GM18507 (cell line): ENCODE measurements around the gene LMO2.

Experiments used
- DNase-seq: peaks from one replicate; pipeline ENCODE4 v3.0.0; 2011; ENCODE audit warnings: low read depth; ENCODE audit not compliant: insufficient read length; ENCODE audit errors: extremely low spot score
- FAIRE-seq: peaks from 2 replicates; lab custom pipeline; 2011; peaks lifted over from hg19 to GRCh38; lab: Jason Lieb, UNC

Gene LMO2

DNA sequence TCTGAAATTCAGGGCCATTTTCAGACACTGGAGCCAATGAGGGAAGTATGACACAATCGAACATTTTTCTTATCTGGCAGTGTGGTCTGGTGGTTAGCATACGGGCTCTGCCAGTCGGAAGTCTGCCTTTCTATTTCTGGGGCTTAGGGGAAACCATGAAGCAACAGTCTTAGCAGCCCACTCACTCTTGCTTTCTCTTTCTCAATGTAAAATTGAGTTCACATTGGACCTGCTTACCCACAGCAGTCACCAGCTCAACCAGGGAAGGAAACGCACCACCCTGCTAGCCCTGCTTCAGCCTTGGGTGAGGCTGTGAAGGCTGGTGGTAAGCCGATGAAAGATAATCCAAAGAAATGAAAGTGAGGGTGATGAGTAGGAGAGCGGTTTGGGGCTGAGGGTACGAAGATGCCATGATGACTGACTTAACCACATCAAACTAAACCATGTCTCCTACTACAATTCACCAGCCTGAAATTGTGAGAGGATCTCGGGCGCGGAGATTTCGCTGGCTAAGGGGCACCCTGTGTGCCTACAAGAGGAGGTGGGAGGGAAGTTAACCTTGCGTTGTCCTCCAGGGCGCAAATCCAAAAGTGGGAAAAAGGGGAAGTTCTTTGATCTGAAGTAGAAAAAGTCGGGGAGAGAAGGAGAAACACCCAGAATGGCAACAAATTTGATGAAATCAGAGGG, 2.0 kb upstream of the LMO2 start:
- DNase-seq: peak; percentile 47
- FAIRE-seq: peak; percentile 93

DNA sequence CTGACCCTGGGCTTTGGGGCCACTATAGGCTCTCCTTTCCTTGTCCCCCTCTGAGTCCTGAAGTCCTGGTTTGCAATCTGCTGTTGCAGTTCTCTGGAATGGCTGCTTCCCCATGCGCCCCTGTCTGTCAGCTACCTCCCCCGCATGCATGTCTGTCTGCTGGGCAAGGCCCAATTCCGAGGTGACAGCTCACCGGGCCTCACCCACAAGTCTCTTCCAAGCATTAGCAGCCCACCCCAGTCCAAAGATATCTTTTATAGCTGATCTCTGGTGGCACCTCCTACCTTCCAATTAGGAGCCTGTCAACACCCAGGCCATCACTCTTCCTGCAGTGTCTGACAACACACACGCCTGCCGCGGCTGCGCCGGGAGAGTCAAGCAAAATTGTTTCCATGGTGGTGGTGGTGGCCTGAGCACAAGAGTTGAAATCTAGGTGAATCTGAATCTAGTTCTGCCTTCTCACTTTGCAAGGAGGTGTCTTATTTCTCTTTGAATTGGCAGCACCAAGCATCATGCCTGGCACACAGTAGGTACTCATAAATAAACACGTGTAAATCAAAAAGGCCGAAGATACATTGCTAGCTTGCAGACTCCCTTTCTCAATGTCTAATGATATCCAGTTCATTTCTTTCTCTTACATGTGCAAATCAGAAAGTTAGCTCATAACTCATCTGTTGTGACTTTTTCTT, 1.2 kb upstream of the LMO2 start:
- peak; percentile 9 for FAIRE-seq
- DNase-seq: no peak

DNA sequence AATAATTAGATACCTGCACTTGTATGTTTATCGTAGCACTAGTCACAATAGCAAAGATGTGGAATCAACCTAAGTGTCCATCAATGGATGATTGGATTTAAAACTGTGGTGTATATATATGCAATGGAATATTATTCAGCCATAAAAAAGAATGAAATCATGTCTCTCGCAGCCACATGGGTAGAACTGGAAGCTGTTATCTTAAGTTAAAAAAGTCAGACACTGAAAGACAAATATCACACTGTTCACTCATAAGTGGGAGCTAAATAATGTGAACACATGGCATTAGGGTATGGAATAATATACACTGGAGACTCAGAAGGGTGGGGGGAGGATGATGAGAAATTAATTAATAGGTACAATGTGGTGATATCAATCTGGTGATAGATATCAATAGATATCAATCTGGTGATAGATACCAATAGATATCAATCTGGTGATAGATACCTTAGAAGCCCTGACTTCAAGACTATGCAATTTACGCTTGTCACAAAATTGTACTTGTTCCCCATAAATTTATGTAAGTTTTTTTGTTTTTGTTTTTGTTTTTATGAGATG, 2.0 kb downstream of the LMO2 start:
- DNase-seq (no peak), FAIRE-seq (no peak)

DNA sequence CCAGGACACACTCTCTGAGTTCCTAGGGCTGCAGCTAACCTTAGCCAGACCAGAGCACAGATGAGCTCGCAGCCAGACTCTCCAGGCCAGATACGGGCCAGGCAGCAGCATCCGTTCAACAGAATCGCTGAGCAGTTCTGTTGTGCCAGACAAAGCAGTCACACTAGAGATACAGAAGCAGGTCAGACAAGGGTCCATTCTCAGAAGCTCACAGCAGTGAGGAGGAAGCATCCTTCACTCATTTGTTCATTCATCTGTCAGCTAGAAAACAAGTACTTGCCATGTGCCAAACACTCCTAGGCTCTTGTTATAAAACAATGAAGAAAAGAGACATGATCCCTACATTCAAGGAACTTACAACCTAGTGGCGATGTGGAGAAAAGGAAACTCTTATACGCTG, 2.6 kb downstream of the LMO2 start:
- no peak for FAIRE-seq

DNA sequence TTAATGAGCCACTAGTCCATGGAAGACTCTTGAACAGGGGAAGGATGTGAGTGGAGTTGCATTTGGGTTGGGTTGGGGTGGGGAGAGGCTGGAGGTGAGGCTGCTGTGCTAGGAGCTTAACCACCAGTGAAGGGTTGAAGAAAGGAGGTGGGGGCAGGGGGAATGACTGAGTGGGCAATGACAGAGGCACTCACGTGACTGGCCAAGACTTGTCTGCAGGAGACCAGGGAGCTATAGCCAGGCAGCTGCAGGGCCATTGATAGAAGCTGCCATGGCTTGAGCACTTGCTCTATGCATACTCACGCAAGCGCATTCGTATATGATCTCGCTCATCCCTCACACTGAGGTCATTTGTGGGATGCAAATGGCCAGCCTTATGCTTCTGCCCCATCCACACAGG, 4.0 kb downstream of the LMO2 start:
- FAIRE-seq (no peak), DNase-seq (no peak)

More for the DNA sequence above, 2.6 kb downstream of the LMO2 start:
- no peak for DNase-seq

DNA sequence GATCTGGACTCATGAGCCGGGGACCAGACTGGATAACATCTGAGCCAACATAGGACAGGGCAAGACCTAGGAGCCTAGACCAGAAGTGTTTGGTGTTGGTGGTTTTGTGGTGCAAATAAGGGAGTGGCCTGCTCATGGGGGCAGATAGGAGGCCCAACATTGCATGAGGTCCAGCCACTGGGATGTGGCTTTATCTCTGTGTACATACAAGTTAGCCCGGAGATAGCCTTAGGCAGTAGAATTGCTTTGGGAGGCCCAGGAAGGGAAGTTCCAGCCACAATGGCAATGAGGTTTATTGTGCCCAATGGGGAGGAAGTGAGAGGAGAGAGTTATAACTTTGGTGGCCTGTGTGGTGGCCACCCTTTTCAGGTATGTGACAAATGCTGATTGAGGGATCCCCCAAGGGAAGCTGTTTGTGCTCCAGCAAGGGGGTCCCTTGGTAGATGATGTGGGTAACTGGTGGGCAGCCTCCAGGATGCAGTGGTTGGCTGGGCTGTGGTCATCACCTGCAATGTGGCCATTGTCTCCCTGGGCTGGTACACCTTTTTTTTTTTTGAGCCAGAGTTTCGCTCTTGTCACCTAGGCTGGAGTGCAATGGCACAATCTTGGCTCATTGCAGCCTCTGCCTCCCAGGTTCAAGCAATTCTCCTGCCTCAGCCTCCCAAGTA, 6.4 kb downstream of the LMO2 start:
- FAIRE-seq (no peak), DNase-seq (no peak)

DNA sequence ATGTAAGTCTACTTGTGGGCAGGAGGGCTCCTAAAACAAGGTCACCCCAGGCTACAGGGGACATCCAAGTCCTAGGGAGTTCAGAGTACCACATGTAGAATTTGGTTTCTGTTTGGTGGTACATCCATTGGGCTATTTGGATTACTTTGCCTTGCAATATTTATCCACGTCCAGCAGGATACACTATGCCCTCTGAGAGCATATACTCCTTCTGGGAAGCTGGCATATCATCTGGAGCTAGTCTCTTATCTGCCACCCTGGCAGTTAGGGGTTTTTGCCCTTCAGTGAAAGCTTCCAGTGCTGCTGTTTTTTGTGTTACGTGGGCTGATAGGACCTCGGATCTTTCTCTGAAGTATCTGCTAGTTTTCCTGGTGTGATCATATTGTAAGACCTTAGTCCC, 7.3 kb downstream of the LMO2 start:
- no peak for DNase-seq
- no peak for FAIRE-seq

DNA sequence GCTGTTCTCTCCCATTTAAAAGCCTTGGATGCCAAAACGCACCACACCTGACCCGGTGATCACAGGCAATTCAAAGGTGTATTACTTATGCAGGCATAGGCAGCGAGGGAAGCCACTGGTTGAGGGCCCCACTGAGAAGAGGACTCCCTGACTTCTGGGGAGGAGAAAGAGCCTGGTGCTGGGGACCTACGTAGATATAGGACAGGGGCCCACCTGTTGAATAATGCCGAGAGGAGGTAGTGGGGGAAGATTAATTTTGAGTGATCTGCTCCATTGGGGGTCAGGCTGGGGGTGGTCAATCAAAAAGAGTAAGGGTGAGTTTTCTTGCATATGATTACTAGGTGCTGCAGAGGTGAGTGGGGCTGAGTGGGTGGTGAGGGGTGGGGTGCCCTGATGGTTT, 7.8 kb downstream of the LMO2 start:
- no peak for FAIRE-seq

DNA sequence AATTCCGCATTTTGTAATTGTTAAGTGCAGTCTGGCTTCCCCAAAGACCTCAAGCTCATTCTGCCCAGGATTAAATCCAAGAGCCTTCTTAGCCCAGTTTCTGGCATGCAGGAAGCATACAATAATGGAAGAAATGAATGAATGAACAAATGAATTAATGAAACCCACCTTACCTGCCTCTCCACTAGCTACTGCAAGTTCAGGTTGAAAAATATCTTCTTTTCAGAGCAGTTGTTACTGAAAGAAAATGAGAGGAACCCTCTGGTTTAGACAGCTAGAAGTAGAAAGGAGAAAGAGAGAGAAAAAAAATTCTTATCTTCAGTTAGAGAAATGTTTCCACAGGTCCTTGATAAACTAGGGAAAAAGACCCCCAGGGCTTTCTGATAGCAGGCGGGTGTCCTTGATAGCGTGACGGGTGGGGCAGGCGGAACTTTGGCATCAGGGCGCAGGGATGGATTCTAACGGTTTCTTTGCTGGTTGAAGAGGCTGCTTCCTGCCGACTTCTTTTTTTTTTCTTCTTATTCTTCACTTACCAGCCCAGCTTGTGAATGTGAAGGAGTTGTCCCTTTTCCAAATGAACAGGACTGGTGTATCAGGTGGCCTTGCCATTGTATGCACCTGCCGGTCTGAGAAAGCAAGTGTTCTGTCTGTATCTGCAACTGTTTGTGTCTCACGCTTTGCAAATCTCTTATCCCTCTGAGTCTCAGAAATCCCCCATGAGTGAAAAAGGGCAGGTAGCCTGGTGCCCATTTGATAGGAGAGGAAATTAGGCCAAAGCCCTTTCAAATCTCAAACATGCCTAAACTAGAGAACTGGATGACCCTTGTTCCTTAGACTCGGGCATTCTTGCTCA, 10.0 kb downstream of the LMO2 start:
- no peak for FAIRE-seq

More for the DNA sequence above, 7.8 kb downstream of the LMO2 start:
- no peak for DNase-seq

DNA sequence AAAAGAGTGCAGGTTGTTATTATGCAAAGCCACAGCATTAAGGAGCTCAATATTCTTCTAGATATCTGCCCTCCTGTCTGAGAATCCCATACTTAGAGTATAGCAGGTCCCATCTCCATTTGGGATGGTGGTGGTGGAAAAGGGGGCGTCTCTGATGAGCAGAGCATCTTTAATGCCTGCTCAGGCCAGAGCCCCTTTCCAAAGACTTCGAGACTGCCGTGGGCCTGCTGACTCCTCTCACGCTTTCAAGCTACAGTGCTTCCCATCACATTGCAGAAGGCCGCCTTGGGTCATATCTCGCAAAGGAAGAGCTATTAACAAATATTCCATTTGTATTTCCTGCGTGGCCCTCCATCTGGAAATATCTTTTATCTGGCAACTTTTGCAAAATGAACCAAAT, 10.9 kb downstream of the LMO2 start:
- FAIRE-seq (no peak), DNase-seq (no peak)

More for the DNA sequence above, 10.0 kb downstream of the LMO2 start:
- DNase-seq: no peak

DNA sequence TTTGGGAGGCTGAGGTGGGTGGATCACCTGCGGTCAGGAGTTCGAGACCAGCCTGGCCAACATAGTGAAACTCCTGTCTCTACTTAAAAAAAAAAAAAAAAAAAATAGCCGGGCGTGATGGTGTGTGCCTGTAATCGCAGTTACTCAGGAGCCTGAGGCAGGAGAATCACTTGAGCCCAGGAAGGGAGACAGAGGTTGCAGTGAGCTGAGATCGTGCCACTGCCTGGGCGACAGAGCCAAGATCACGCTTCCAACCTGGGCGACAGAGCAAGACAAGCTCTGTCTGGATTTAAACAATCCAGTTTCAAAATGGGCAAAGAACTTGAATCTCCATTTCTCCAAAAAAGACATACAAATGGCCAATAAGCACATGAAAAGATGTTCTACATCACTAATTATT, 12.5 kb downstream of the LMO2 start:
- FAIRE-seq: no peak
- DNase-seq: no peak

DNA sequence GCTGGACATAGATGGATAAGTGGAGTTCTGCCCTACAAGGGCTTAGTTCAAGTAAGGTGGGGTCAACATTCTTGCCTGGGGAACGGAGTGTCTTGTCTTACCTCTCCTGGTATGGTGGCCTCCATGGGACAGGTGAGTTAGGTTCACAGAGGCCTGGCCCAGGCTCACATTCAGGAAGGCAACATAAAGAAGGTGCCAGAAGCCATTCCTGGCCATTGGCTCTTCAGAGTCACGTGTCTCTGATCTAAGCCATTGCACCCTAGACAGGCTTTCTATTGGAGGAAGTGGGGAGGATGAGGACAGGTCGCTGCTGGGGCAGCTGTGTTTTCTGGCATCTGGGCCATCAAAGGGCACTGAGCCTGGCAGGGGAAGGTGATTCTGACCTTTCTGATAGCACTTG, 14.8 kb downstream of the LMO2 start:
- FAIRE-seq: no peak
- no peak for DNase-seq

DNA sequence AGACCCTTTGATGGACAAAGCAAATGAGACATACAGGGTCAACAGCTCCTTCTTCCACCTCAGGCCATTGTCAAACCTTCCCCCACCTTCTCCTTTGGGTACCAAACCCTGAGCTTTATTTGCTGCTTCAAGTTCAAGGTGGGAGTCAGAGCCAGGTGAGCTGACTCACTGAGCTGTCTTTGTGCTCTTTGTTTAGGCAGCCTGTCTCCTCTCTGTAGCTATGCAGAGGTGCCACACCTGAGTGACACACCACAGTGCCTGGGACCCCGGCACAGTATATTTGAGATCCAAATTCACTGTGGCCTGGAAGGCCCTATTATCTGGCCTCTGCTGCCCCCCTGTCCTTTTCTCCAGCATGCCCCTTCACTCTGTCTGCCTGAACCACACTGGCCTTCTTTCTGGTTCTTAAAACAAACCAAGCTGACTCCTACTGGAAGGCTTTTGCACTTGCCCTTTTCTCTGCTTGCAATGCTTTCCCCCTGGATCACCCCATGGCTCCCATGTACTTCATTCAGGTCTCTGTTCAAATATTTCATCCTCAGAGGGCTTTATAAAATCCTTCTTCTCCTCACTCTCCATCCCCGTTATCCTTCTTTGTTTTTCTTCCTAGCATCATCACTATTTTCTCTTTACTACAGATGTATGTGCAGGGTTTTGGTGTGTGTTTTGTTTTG, 16.1 kb downstream of the LMO2 start:
- FAIRE-seq (no peak), DNase-seq (no peak)

DNA sequence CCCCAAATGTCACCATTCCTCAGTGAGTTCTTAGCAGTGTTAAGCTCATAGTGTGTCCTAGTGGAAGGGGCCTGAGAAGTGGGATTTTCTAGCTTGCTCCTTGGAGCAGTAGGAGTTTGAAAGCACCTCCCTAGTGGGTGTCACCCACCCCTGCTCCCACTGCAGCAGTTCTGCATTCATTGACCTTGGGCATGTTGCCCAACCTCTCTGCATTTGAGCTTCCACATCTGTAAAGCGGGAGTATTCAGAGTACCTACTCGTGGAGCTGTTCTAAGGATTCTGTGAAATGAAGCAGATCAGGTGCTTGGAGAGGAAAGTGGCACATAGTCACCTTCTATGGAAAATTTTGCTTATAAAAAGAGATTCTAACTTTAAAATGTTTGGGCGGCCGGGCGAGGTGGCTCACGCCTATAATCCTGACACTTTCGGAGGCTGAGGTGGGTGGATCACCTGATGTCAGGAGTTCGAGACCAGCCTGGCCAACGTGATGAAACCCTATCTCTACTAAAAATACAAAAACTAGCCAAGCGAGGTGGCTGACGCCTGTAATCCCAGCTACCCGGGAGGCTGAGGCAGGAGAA, 16.9 kb downstream of the LMO2 start:
- no peak for DNase-seq
- no peak for FAIRE-seq

DNA sequence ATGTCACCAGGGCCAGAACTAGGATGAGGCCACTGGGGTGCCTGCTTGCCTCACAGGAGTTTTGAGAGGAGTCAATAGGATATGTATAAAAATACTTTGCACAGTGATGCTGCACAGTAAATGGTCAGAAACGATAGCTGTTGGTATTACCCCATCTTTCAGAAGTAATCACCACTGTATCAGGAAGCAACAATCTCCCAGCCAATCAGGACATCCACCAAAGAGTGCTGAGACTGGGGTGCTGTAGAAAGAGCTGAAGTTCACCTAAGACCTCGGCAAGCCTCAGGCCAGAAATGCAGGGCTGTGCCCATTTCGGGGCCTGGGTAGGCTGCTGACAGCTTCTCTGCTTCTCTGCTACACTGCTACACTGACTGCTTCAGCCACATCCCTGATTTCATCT, 17.4 kb downstream of the LMO2 start:
- DNase-seq (no peak), FAIRE-seq (no peak)

DNA sequence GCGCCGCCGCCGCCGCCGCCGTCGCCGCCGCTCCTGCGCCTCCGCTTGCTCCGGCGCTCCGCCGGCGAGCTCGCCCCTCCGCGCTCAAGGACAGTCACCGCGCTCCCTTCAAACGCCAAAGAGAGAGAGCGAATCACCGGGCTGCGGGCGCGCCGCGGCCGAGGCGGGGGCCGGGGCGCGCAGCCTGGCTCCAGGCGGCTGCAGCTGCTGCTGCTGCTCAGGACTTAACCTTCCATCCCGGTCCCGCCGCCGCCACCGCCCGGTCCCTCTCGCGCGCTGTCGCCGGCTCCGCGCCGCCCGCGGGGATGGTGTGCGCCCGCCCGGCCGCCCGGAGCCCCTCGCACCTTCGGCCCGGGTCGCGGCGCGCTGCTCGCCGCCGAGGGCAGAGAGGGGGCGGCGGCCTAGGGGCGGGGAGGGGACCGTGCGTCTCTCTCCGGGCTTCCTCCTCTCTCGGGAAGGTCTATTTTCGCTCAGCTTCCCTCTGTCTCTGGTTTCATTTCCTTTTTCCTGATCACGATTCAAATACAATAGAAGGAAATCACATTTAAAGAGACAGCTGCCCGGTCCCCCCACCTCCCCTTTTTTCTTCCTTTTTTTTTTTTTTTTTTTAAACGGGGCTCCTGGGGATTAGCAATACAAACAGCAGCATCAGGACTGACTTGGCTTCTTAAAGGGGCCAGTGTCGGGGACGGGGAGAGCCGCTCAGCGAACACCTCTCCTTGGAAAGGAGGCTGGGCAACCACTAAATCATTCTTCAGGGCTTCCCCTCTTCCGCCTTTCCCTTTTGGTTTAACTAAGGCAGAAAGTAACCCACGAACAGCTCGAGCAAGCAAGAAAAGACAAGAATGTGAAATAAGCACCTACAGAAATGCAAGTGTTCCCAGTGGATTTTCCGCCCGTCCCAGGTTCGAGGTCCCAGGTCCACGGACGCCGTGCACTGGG, 22.1 kb downstream of the LMO2 start:
- DNase-seq (peak; percentile 14), FAIRE-seq (peak; percentile 29)

DNA sequence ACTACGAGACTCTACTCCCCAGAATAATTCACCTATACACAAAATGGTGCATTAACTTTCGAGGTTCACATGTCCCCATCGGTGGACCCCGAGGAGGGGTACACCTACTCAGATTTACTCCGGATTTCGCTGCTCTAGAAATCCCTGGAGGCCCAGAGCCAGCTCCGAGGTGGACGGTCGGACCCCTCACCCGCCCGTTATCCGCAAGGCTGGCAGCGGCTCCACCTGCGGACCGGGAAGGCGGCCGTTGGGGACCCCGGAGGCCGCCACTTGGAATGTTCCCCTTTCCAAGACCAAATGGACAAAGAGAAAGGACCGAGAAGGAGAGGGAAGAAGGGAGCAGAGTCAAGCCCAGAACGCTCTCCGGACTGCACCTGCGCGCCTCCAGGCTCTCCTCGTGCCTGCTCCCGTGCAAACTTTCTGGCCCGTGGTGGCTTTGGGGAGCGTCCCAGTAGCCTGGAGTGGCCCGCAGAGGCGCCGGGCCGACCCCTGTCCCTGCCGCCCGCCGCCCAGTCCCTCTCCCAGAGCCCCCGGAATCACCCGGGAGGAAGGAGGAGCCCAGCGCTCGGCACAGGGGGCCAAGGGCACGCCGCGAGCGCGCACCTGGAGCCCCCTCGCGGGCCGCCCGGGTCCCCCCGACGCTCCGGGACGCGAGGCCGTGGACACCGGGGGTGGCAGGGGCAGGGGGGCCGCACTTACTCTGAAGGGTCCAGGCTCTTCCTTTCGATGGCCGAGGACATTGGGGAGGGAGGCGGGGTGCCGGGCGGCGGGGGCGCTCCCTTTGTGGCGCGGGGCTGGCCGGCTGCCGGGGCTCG, 23.0 kb downstream of the LMO2 start:
- no peak for FAIRE-seq
- no peak for DNase-seq
